AG04449 (cell line): ENCODE results near the gene DHX16.

Experiments
- CTCF ChIA-PET: fragments of 350-600 bp; formaldehyde crosslinking; extraction: SDS; loops from one replicate; lab custom pipeline; 2021; ENCODE audit warnings: antibody characterized with exemption; lab: Yijun Ruan, JAX
- POLR2A ChIA-PET: fragments of 400-600, 350-600 bp; formaldehyde crosslinking; extraction: SDS; loops from one replicate; lab custom pipeline; 2020; ENCODE audit warnings: antibody characterized with exemption, inconsistent platforms; lab: Yijun Ruan, JAX
- DNase-seq: peaks from one replicate; pipeline ENCODE4 v3.0.0-alpha.2; 2010; ENCODE audit warnings: low read depth, low spot score
- H3K4me3 ChIP-seq: 2 replicates; pipeline ENCODE4 v1.5.1; 2011; ENCODE audit warnings: low read depth, mild to moderate bottlenecking, control low read depth, low read length
- TF ChIP-seq, protein P1 (sequence below): IDR thresholded peaks from one replicate; pipeline ENCODE4 v1.5.1; 2011; ENCODE audit warnings: mild to moderate bottlenecking, moderate library complexity, low read length, control low read depth, inconsistent platforms; ENCODE audit not compliant: insufficient read depth; ENCODE audit errors: missing control alignments

Gene DHX16

DNA sequence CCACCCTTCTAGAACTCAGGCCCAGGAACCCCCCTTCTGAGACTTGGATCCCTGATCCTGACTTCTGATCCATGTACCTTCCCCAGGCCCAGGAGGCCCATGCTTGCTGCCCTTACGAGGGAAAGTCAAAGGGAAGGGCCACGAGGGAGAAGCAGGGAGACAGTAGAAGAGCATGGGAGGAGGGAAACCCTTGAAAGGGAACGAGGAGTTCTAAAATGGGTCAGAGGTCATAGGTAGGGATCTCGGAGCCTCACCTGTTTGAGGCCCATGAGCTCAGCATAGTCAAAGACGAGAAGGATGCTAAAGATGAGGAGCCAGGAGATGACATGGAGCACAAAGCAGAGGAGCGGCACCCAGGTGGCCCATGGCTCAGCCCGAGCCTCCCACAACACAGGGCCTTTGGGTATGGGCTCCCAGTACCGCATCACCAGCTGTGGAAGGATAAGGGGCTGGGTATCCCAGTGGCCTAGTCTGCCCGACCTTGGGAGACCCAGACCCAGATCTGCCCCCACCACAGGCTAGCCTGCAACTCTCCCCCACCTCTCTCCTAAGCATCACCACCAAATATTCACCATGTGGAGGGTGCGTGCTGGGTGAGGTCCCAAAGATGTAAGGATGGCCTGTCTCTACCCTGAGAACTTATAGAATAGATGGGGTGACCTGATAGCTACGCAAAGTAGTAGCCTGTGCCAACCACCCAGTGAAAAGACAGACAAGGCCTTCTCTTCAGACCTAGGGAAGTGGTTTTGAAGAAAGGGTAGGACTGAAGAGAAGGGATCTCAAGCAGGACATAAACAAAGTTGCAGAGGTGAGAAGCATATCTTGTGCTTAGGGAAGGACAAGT is 16.4 kb upstream of the DHX16 start:
- DNase-seq, result no peak
- peak overlapping the region; percentile 3 for H3K4me3 ChIP-seq
- TF ChIP-seq, protein P1, sequence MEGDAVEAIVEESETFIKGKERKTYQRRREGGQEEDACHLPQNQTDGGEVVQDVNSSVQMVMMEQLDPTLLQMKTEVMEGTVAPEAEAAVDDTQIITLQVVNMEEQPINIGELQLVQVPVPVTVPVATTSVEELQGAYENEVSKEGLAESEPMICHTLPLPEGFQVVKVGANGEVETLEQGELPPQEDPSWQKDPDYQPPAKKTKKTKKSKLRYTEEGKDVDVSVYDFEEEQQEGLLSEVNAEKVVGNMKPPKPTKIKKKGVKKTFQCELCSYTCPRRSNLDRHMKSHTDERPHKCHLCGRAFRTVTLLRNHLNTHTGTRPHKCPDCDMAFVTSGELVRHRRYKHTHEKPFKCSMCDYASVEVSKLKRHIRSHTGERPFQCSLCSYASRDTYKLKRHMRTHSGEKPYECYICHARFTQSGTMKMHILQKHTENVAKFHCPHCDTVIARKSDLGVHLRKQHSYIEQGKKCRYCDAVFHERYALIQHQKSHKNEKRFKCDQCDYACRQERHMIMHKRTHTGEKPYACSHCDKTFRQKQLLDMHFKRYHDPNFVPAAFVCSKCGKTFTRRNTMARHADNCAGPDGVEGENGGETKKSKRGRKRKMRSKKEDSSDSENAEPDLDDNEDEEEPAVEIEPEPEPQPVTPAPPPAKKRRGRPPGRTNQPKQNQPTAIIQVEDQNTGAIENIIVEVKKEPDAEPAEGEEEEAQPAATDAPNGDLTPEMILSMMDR, result no peak
- ChIA-PET CTCF (interaction anchor here (1.3 to 3.4 kb wide), 8 partner anchors 11 to 42 kb away, joined by 3 to 31 read pairs (median 10); partner anchors contain the start of genes DHX16 and TUBB), POLR2A (interaction anchor here (1.3 kb wide), 1 partner anchor 30 kb away, joined by 5 read pairs; the partner anchor contains the start of gene TUBB)

GRCh38 chr6:30688569-30688968 is 15.8 kb upstream of the DHX16 start:
- TF ChIP-seq, protein P1, result no peak
- POLR2A ChIA-PET, result interaction anchor here (1.0 to 2.0 kb wide), 4 partner anchors 29 to 41 kb away, joined by 4 to 16 read pairs (median 5); partner anchors contain the start of genes MDC1 and TUBB
- no peak for DNase-seq
- H3K4me3 ChIP-seq, result peak overlapping the region; percentile 15; the same call in 1 of the 2 replicates
- CTCF ChIA-PET, result interaction anchor here (1.3 to 3.4 kb wide), 8 partner anchors 11 to 42 kb away, joined by 3 to 31 read pairs (median 8); partner anchors contain the start of genes DHX16, MDC1 and TUBB

GRCh38 chr6:30687659-30688431 is 15.0 kb upstream of the DHX16 start:
- POLR2A ChIA-PET, result interaction anchor here (0.8 to 2.0 kb wide), 9 partner anchors 10 to 75 kb away, joined by 3 to 16 read pairs (median 4); partner anchors contain the start of gene MDC1
- H3K4me3 ChIP-seq, result peak overlapping the region; percentile 89
- TF ChIP-seq, protein P1, result peak; percentile 33
- DNase-seq, result no peak
- CTCF ChIA-PET, result interaction anchor here (1.0 to 3.4 kb wide), 10 partner anchors 10 to 43 kb away, joined by 3 to 31 read pairs (median 6); partner anchors contain the start of genes DHX16, MDC1 and TUBB

DNA sequence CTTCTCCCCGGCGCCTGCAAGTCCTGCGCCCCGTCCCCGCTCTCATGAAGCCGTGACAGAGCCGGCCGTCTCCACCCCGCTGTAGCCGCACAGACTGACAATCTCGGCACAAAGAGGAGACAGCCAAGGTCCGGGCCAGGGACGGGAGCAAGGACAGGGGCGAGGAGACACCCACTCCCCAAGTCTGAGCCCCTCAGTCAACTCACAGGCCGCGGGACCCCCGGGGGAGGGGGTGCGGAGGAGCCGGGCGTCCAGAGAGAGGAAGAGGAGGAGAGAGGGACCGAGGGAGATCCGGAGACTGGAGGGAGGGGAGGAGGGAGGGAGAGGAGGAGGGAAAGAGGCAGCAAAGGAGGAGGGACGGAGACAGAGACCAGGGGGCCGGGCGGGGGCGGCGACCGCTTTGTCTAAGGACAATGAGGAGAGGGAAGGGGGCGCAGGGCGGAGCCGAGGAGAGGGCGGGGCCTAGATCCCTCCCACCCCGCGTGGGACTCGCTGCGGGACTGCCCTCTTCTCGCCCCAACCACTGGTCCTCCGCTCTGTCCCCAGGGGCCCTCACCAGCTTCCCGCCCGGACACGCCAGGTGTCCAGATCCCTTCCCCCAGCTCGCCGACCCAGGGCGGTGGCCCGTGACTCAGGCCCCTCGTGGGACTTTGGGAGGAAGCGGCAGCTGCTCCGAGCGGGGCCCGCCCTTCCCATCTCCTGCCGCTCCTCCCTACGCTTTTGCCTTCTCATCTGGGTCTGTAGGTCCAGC is 14.3 kb upstream of the DHX16 start:
- peak overlapping the region; percentile 89 for H3K4me3 ChIP-seq
- CTCF ChIA-PET, result interaction anchor here (1.0 to 3.4 kb wide), 8 partner anchors 9 to 35 kb away, joined by 3 to 31 read pairs (median 8); partner anchors contain the start of genes DHX16 and MDC1
- DNase-seq, result peak; percentile 69
- POLR2A ChIA-PET, result interaction anchor here (0.8 to 2.0 kb wide), 8 partner anchors 10 to 74 kb away, joined by 3 to 16 read pairs (median 4); partner anchors contain the start of gene MDC1
- TF ChIP-seq, protein P1, result no peak

DNA sequence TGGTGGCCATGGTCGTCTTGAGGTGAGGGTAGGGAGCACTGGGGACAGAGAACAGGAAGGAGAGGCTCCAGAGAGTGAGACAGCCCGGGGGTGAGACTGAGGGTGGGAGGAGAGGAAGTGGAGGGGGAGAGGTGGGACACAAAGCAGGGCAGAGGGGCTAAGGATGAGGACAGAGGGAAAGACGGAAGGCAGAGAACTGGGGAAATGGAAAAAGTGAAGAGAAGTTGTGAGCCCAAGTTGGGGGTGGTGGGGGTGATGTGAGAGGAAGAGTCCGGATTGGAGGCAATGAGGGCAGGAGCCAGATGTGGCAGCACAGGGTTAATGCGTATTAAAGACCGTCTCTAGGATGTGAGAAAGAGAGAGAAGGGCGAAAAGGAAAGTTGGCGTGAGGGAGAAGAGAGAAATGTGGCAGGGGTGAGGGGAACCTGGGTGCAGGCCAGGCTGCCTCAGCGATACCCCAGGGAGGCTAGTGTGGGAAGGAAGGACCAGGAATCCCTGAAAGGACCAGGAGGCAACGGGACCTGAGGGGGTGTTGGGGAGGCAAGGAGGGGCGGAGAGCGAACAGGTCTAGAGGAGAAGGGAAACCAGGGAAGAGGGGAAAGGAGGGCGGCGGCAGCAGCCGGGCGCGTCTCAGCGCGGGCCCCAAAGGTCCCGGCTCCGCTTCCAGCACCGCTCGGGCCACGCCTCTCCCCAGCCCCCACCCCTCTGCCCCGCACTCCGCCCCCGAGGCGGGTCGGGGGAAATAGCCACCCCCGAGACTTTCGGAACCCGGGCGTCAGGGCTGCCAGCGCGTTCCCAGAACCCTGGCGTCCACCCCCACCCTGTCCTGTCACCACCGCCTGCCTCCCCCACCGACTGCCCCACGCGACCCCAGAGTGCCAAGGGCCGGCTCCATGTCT is 13.5 kb upstream of the DHX16 start, which contains the start of gene PPP1R18:
Gene PPP1R18, minus strand, starts transcription at position 637 of the 899 bp plus-strand sequence. Its CDS starts 627 bp downstream, at position 10.
- TF ChIP-seq, protein P1, result no peak
- POLR2A ChIA-PET, result interaction anchor here (2.5 kb wide), 1 partner anchor 36 kb away, joined by 15 read pairs; no protein-coding TSS in a partner anchor
- H3K4me3 ChIP-seq, result peak within 1 kb of the TSS; percentile 89
- no peak for DNase-seq
- CTCF ChIA-PET, result interaction anchor here (0.8 to 17.5 kb wide), 4 partner anchors 14 to 196 kb away, joined by 3 to 504 read pairs (median 7); partner anchors contain the start of genes DHX16, MDC1 and TUBB
